Dendritic cell treated with granulocyte-macrophage colony-stimulating factor and Interleukin-4, amounts not matched to agents 40 ng/mL and 50 ng/mL, for 4 days (primary cell): Measurements from ENCODE around the gene OR2W1.

Experiments used
- H3K27ac Mint-ChIP-seq: one replicate; pipeline ENCODE4 v1.8.0; 2022; ENCODE audit warnings: mild to moderate bottlenecking, mixed read lengths
- H3K27me3 Mint-ChIP-seq: one replicate; pipeline ENCODE4 v1.8.0; 2022; ENCODE audit warnings: mild to moderate bottlenecking, mixed read lengths
- H3K36me3 Mint-ChIP-seq: one replicate; pipeline ENCODE4 v1.8.0; 2022; ENCODE audit warnings: low read depth, mixed read lengths
- H3K4me1 Mint-ChIP-seq: one replicate; pipeline ENCODE4 v1.8.0; 2022; ENCODE audit warnings: low read depth, mixed read lengths
- H3K4me3 Mint-ChIP-seq: one replicate; pipeline ENCODE4 v1.8.0; 2022; ENCODE audit warnings: mild to moderate bottlenecking, moderate library complexity, mixed read lengths
- H3K9me3 Mint-ChIP-seq: one replicate; pipeline ENCODE4 v1.8.0; 2022; ENCODE audit warnings: mixed read lengths
- intact Hi-C: fragments of 100-400 bp; cut with micrococcal nuclease; formaldehyde crosslinking; loops from one replicate; pipeline ENCODE4 v1.15.0; 2022

The OR2W1 gene

DNA sequence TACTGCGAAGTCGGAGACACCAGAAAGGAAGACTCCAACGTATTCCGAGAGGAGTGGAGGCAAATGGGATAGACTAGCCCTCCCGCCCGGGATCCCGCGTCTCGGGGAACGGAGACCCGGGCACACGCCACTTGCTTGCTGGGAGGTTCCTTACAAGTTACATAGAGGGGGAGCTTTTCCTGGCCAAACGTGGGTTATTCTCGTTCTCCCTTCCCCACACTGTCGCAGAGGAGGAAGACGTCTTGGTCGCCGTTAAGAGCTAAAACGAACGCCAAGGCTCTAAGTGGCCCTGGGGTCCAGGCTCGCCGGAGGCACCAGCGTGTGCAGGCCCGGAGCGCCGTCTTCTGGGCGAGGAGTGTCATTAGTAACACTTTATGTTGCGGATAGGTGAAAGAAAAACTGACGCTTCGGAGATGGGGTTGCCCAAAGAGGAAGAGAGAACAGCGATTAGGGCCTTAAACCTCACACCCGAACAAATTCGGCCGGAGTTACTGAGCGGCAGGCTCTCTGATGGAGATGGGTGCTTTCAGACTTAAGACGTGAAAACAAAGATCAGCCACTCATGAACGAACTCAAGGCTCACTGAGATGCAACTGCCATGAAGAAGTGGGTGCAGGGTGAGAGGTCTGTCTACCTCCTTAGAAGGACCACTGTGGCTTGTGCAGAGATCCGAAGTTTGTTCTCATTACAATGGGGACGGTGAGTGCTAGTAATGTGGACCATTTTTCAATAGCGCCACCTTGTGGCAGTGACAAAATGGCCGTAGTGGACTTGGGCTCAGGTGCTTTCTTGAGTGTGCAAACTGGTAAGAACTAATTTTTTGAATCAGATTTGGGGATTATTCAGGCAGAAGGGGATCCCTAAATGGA lies 28.2 kb downstream of the OR2W1 start:
- H3K36me3 Mint-ChIP-seq = no peaks in the 10 kb centered on the region
- H3K4me1 Mint-ChIP-seq = peaks cover 14% of the 10 kb centered on the region
- intact Hi-C loops = loop anchor here (1.0 to 2.0 kb wide), 4 partner anchors 34 to 330 kb away; no protein-coding TSS in a partner anchor
- peaks cover 59% of the 10 kb centered on the region for H3K27me3 Mint-ChIP-seq
- H3K27ac Mint-ChIP-seq = peak overlapping the region; percentile 46
- H3K4me3 Mint-ChIP-seq = peak overlapping the region; percentile 80
- H3K9me3 Mint-ChIP-seq = no peaks in the 10 kb centered on the region

DNA sequence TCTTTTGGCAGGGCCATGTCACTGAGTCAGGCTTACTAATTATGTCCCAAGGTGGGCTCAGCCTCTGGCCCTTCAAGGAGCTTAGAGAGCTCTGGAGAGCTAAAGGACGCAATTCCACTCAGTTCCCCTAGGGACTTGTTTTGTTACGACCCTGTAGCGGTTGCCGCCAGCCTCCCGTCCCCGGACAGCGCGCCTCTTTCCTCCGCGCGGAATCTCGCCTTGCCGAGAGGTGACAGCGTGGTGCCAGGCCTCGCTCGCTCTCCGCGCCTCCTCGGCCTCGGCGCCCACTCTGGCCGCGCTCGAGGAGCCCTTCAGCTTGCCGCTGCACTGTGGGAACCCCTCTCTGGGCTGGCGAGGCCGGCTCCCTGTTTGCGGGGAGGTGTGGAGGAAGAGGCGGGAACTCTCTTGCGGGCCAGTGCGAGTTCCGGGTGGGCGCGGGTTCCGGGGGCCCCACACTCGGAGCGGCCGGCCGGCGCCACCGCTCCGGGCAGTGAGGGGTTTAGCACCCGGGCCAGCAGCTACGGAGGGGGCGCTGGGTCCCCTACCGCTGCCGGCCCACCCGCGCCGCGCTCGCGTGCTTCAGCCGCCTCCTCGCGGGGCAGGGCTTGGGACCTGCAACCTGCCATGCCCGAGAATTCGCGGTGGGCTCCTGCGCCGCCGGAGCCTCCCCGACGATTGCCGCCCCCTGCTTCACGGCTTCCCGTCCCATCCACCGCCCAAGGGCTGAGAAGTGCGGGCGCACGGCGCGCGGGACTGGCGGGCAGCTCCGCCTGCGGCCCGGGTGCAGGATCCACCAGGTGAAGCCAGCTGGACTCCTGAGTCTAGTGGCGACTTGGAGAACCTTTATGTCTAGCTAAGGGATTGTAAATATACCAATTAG lies 30.0 kb downstream of the OR2W1 start:
- H3K9me3 Mint-ChIP-seq = no peaks in the 10 kb centered on the region
- no peaks in the 10 kb centered on the region for H3K36me3 Mint-ChIP-seq
- peaks cover 21% of the 10 kb centered on the region for H3K4me1 Mint-ChIP-seq
- H3K27me3 Mint-ChIP-seq = peaks cover 64% of the 10 kb centered on the region
- H3K27ac Mint-ChIP-seq = no peak overlapping the region
- intact Hi-C loops = no loop called here
- peak overlapping the region; percentile 54 for H3K4me3 Mint-ChIP-seq

DNA sequence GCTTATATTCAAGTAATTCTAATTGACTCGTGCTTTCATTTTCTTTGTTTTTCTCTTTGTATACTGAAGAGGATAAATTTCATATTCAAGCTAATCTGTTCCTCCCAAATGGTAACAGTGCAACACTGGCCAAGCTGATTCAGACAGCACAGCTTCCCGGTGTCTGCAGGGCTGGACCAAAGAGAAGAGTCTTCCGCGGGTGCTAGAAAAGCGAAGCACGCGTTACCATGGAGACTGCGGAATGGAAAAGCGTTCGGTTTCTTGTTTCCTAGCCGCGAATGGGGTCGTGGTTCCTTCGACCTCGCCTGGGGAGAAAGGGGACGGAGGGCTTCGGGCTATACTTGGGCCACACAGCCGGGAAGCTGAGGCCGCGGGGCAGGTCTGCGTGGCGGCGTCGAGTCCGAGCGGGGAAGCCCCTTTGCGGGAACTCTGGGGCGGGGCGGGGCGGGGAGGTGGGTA lies 33.7 kb downstream of the OR2W1 start:
- Mint-ChIP-seq H3K4me3 (peak overlapping the region; percentile 78), H3K9me3 (no peaks in the 10 kb centered on the region), H3K4me1 (peaks cover 13% of the 10 kb centered on the region), H3K36me3 (no peaks in the 10 kb centered on the region), H3K27ac (peak overlapping the region; percentile 16), H3K27me3 (peaks cover 57% of the 10 kb centered on the region)
- intact Hi-C loops = no loop called here

DNA sequence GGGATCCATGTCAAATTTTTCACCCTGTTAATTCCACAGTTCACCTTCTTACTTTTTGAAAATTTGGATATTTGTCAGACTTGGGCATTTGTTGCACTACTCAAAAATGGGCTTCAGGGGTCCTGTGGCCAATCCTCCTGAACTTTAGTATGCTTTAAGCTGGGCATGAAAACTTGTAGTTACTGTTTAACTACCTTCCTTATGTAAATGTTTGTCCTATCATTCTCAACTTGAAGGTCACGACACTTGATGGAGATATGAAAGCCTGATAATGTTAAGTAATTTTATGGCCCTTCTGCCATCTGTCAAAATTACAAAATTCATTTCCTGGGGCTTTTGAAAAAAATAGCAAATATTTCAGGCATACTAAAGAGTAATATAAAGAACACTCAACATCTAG lies 35.6 kb downstream of the OR2W1 start:
- Mint-ChIP-seq H3K4me3 (no peak overlapping the region), H3K4me1 (peaks cover 26% of the 10 kb centered on the region), H3K27me3 (peaks cover 39% of the 10 kb centered on the region), H3K27ac (no peak overlapping the region), H3K9me3 (peaks cover 8% of the 10 kb centered on the region), H3K36me3 (peaks cover 6% of the 10 kb centered on the region)
- intact Hi-C loops = no loop called here

DNA sequence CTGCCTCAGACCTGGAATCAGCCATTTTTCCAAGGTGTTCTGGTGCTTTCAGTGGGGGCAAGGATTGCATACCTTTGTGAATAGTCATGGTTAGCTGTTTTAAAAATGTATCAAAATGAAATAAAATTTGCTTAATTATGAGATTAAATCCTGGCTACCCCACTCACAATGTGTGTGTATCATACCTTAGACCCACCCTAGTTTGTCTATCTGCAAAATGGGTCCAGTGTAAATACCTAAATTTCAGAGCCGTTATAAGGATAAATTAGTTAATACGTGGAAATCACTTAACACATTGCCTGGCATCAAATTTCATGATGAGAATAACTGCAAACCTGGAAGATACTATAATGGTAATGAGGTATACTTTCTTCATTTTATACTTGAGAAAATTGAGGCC lies 36.9 kb downstream of the OR2W1 start:
- Mint-ChIP-seq H3K9me3 (peaks cover 8% of the 10 kb centered on the region), H3K36me3 (peaks cover 6% of the 10 kb centered on the region), H3K27ac (no peak overlapping the region), H3K4me1 (peaks cover 31% of the 10 kb centered on the region), H3K27me3 (peaks cover 29% of the 10 kb centered on the region), H3K4me3 (no peak overlapping the region)
- intact Hi-C loops = no loop called here

DNA sequence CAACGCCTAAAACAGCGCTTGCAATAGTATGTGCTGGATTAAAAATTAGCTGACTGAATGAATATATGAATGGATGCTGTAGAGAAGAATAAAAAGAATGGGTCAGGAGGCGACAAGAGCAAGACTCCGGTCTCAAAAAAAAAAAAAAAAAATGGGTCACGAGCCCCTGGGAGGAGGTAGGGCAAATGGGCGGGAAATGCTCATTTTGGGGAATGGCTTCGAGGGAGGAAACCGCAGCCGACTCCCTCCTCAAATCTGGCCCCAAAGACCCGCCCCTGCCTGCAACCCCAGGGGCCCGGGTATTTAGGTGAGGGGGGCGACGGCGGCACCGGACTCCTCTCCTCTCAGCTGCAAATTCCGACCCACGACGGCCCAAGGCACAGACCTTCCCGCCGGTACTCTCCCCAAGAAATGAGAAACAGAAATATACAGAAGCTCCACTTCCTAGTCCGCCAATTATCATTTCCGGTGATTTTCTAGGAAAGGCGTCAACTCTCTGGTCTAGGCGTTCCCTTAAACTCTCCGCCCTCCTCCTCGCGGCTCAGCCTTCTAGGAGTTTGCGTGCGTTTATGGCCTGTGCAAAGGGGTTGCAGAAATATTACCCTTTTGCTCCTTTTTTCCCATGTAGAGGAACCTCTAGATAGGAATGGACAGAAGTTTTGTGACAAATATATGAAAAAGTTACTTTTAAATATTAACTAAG lies 39.6 kb downstream of the OR2W1 start, which contains the start of gene ZNF311:
ZNF311 (minus strand) TSS at position 133 of the 703 bp plus-strand sequence. CDS start 1,361 bp downstream, outside the sequence.
- peaks cover 11% of the 10 kb centered on the region for H3K27me3 Mint-ChIP-seq
- H3K36me3 Mint-ChIP-seq = peaks cover 6% of the 10 kb centered on the region
- peaks cover 8% of the 10 kb centered on the region for H3K9me3 Mint-ChIP-seq
- H3K4me1 Mint-ChIP-seq = peaks cover 24% of the 10 kb centered on the region
- H3K4me3 Mint-ChIP-seq = peak within 1 kb of the TSS; percentile 84
- H3K27ac Mint-ChIP-seq = peak within 1 kb of the TSS; percentile 89
- intact Hi-C loops = no loop called here

DNA sequence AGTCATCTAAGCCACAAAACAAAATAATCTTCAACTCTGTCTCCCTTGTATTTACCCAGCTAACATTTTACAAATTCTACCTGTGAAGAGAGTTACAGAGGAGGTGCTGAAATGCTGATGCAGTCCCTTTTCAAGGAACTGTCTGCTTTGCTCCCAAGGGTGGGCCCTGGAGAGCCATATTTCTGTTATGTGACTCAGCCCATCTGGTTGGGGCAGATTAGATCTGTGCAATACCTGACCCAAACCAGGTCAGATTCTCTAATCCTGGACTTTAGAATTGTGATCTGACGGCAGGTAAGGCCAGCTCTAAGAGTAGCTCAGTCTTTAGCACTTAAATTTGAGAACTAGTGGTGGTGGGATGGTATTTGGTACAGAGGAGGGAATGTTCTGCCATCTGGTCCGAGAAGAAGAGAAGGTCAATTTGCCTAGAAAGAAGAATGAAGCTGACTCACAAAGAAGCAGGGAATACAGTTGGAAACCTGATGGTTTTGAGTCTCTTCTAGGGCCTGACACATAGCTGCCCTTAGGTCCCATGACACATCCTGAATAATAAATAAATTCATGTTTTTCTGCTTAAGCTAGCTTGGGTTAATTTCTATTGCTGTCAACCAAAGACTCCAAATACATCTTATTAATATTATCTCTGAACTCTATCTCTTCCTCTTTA lies 48.0 kb downstream of the OR2W1 start:
- peaks cover 15% of the 10 kb centered on the region for H3K27me3 Mint-ChIP-seq
- intact Hi-C loops = no loop called here
- H3K9me3 Mint-ChIP-seq = no peaks in the 10 kb centered on the region
- H3K36me3 Mint-ChIP-seq = no peaks in the 10 kb centered on the region
- H3K27ac Mint-ChIP-seq = no peak overlapping the region
- H3K4me1 Mint-ChIP-seq = no peaks in the 10 kb centered on the region
- H3K4me3 Mint-ChIP-seq = no peak overlapping the region

DNA sequence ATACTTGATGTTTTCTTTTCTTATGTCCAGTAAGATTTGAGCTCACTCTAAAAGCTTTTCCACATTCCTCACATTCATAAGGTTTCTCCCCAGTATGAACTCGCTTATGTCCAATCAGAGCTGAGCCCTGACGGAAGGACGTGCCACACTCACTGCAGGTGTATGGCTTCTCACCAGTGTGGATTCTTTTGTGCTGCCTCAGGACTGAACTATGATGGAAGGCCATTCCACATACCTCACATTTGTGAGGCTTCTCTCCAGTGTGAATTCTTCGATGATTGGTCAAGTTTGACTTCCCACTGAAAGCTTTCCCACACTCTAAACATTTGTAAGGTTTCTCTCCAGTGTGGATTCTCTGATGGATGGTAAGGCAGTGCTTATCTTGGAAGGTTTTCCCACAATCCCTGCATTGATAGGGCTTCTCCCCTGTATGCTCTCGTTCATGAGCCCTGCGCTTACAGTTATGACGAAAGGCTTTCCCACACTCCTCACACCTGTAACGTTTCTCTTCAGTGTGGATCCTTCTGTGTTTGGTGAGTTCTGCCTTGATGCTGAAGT lies 49.8 kb downstream of the OR2W1 start:
- intact Hi-C loops = no loop called here
- Mint-ChIP-seq H3K9me3 (no peaks in the 10 kb centered on the region), H3K36me3 (no peaks in the 10 kb centered on the region), H3K27me3 (peaks cover 19% of the 10 kb centered on the region), H3K4me3 (no peak overlapping the region), H3K4me1 (no peaks in the 10 kb centered on the region), H3K27ac (no peak overlapping the region)
